Panc1 (cell line): ENCODE data around the gene PLEKHA7. TPM values are rescaled to one million over a fixed set of nuclear protein-coding genes. Genes with fewer than 3 reads are reported as not detected.
A peak's percentile ranks its signal among the peaks of the same experiment; 100 is the strongest.

Experiments
- ATAC-seq: fragments of 200-7000 bp; cut with Tn5 transposase; 2 replicates; pipeline ENCODE4 v1.9.1; 2020; ENCODE audit warnings: mild to moderate bottlenecking, moderate library complexity
- BruUV-seq: library from RNA; stranded (reverse); fragments of 400-500 nt; replicated peaks from 2 replicates; lab custom pipeline; 2021; lab: Mats Ljungman, UMichigan
- CTCF ChIA-PET: fragments of 300-600 bp; sonication (Branson Sonifier 250); formaldehyde crosslinking; loops from one replicate; lab custom pipeline; 2022; ENCODE audit warnings: antibody characterized with exemption; lab: Charles Lee
- POLR2A ChIA-PET: fragments of 300-600 bp; sonication (Branson Sonifier 250); formaldehyde crosslinking; loops from one replicate; lab custom pipeline; 2022; ENCODE audit warnings: antibody characterized with exemption; lab: Charles Lee
- DNase-seq: peaks from one replicate; pipeline ENCODE4 v3.0.0-alpha.2; 2010; ENCODE audit warnings: low read depth, low spot score
- H3K27ac ChIP-seq: 2 replicates; pipeline ENCODE4 v1.5.1; 2011; ENCODE audit warnings: mild to moderate bottlenecking, low read length, inconsistent platforms
- H3K27me3 ChIP-seq: fragments of 200-500 bp; sonication (Bioruptor generic); 2 replicates; pipeline ENCODE4 v1.6.0; 2014; ENCODE audit warnings: low read length, inconsistent platforms; ENCODE audit not compliant: control insufficient read depth, insufficient read depth
- H3K36me3 ChIP-seq: fragments of 200-500 bp; sonication (Bioruptor generic); 2 replicates; pipeline ENCODE4 v1.5.1; 2014; ENCODE audit warnings: inconsistent platforms, mild to moderate bottlenecking, low read length, moderate library complexity; ENCODE audit not compliant: control insufficient read depth, insufficient read depth
- H3K4me1 ChIP-seq: 2 replicates; pipeline ENCODE4 v1.5.1; 2011; ENCODE audit warnings: inconsistent platforms, mild to moderate bottlenecking, low read length, moderate library complexity; ENCODE audit not compliant: control insufficient read depth, insufficient read depth
- H3K4me3 ChIP-seq, 2 experiments: 2 replicates each; pipeline ENCODE4 v1.5.1; 2011 to 2012; ENCODE audit warnings: low read depth in 2 of 2, low read length in 2 of 2, mild to moderate bottlenecking in 2 of 2, inconsistent platforms in 1 of 2, moderate library complexity in 1 of 2
- H3K9me3 ChIP-seq: fragments of 200-500 bp; sonication (Bioruptor generic); 2 replicates; pipeline ENCODE4 v1.5.1; 2014; ENCODE audit warnings: low read depth, mild to moderate bottlenecking, inconsistent platforms, low read length, moderate library complexity; ENCODE audit not compliant: control insufficient read depth, insufficient read depth
- POLR2AphosphoS5 ChIP-seq: IDR thresholded peaks from 2 replicates; pipeline ENCODE4 v1.6.1; 2012; ENCODE audit warnings: mild to moderate bottlenecking, low read depth, low read length, moderate library complexity
- REST ChIP-seq, 2 experiments: IDR thresholded peaks; 2 replicates each; pipeline ENCODE4 v1.6.1; 2011 to 2012; ENCODE audit warnings: low read depth in 2 of 2, control low read depth in 1 of 2, low read length in 1 of 2, mild to moderate bottlenecking in 1 of 2, moderate library complexity in 1 of 2; ENCODE audit not compliant: insufficient read depth in 1 of 2
- SIN3A ChIP-seq: IDR thresholded peaks from 2 replicates; pipeline ENCODE4 v1.6.1; 2012; ENCODE audit warnings: low read depth, mild to moderate bottlenecking, low read length, moderate library complexity, borderline replicate concordance; ENCODE audit not compliant: insufficient read depth
- TCF7L2 ChIP-seq: IDR thresholded peaks from 2 replicates; pipeline ENCODE4 v1.6.1; 2011; ENCODE audit warnings: mild to moderate bottlenecking, low read depth, low read length, inconsistent platforms
- in situ Hi-C: cut with HindIII; loops from 2 replicates; pipeline ENCODE4 v1.10.0; 2016; ENCODE audit warnings: low sequenced_read_pairs, low pct_unique_long_range_greater_than_20kb
- intact Hi-C: fragments of 100-400 bp; cut with micrococcal nuclease; formaldehyde crosslinking; loops from one replicate; pipeline ENCODE4 v1.10.0; 2022; ENCODE audit not compliant: unreplicated experiment
- total RNA-seq: library from RNA; stranded (reverse); gene quantifications from one replicate; pipeline ENCODE4 v1.2.1, GENCODE V29; 2021; ENCODE audit not compliant: unreplicated experiment
- TF ChIP-seq, protein P1 (sequence below): fragments of 450-650 bp; IDR thresholded peaks from 2 replicates; pipeline ENCODE4 v1.5.1; 2017; ENCODE audit warnings: mild to moderate bottlenecking

PLEKHA7 gene
- total RNA-seq, 1 experiment from 2014 or later: 11.6 TPM

DNA sequence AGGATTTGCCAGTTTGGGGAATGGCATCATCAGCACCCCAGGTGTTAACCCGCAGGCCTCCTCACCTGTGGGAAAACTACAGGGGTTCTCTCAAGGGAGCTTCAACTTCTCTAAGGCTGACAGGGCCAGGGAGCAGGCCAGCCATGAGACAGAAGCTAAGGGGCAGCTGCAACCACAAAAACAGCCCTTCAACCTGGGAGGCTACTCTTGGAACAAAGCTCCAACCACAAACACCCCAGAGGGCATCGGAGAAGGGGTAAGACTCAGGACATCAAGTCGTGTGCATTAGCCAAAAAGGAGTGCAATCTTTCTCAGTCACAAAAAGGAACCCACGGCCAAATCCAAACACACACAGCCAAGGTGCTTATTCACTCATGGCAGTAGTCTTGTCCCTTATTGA is 103.0 kb downstream of the PLEKHA7 start:
- Histone ChIP-seq H3K27me3 (no peaks in the 10 kb centered on the region; the same call in none of the 2 replicates), H3K4me1 (no peaks in the 10 kb centered on the region), H3K9me3 (no peaks in the 10 kb centered on the region), H3K4me3 (no peak overlapping the region), H3K36me3 (no peaks in the 10 kb centered on the region), H3K27ac (no peak overlapping the region)
- intact Hi-C loops (no loop called here), in situ Hi-C loops (no loop called here)
- ATAC-seq (no peak), DNase-seq (no peak)
- no TSS peak for BruUV-seq
- CTCF ChIA-PET: no interaction called here
- POLR2A ChIA-PET: no interaction called here
- TF ChIP-seq POLR2AphosphoS5 (no peak), TCF7L2 (no peak), REST (IDR thresholded peaks at IDR 0.05; ENCODE audit: insufficient read depth in 1 of 2, low read depth in 2 of 2, low read length in 1 of 2) (no peak), SIN3A (no peak)
- TF ChIP-seq, protein P1, sequence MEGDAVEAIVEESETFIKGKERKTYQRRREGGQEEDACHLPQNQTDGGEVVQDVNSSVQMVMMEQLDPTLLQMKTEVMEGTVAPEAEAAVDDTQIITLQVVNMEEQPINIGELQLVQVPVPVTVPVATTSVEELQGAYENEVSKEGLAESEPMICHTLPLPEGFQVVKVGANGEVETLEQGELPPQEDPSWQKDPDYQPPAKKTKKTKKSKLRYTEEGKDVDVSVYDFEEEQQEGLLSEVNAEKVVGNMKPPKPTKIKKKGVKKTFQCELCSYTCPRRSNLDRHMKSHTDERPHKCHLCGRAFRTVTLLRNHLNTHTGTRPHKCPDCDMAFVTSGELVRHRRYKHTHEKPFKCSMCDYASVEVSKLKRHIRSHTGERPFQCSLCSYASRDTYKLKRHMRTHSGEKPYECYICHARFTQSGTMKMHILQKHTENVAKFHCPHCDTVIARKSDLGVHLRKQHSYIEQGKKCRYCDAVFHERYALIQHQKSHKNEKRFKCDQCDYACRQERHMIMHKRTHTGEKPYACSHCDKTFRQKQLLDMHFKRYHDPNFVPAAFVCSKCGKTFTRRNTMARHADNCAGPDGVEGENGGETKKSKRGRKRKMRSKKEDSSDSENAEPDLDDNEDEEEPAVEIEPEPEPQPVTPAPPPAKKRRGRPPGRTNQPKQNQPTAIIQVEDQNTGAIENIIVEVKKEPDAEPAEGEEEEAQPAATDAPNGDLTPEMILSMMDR: no peak

GRCh38 chr11:16909359-16910035 is 104.7 kb downstream of the PLEKHA7 start:
- in situ Hi-C loops (no loop called here), intact Hi-C loops (no loop called here)
- DNase-seq: no peak
- H3K36me3 ChIP-seq: no peaks in the 10 kb centered on the region
- H3K27ac ChIP-seq: no peak overlapping the region
- no peak for TF ChIP-seq POLR2AphosphoS5
- BruUV-seq: no TSS peak
- no peaks in the 10 kb centered on the region for H3K9me3 ChIP-seq
- ChIA-PET CTCF (no interaction called here), POLR2A (no interaction called here)
- no peaks in the 10 kb centered on the region for H3K4me1 ChIP-seq
- no peak overlapping the region for H3K4me3 ChIP-seq
- 0 out of 2 replicates have a peak, but pooled peaks have one; percentile 38 for ATAC-seq
- H3K27me3 ChIP-seq: no peaks in the 10 kb centered on the region; the same call in none of the 2 replicates

DNA sequence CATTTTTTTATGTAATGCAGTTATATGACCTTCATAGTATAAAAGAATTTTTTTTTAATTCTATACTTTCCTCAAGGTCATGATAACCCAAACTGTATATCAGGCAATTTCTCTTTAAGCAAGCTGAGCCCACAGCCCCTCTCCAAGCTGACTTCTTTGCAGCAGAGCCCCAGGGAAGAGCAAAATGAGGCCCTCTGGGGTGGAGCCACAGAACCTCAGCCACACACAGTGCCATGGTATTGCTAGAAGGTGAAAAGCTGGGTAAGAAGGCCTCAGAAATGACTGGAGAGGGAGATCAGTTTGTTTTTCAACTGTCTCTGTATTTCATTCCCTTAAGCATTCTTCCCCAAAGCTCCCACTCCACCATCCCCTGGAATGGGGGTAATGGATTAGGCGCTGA is 108.8 kb downstream of the PLEKHA7 start:
- ATAC-seq: no peak
- H3K4me1 ChIP-seq: no peaks in the 10 kb centered on the region; the same call in 1 of the 2 replicates
- in situ Hi-C loops (no loop called here), intact Hi-C loops (no loop called here)
- TF ChIP-seq POLR2AphosphoS5 (no peak), REST (IDR thresholded peaks at IDR 0.05; ENCODE audit: insufficient read depth in 1 of 2, low read depth in 2 of 2, low read length in 1 of 2) (no peak), TCF7L2 (no peak), SIN3A (no peak)
- TF ChIP-seq, protein P1: no peak
- BruUV-seq: no TSS peak
- no peaks in the 10 kb centered on the region for H3K27me3 ChIP-seq
- no peak for DNase-seq
- POLR2A ChIA-PET: no interaction called here
- H3K9me3 ChIP-seq: no peaks in the 10 kb centered on the region
- H3K27ac ChIP-seq: no peak overlapping the region
- H3K4me3 ChIP-seq: no peak overlapping the region
- CTCF ChIA-PET: no interaction called here
- no peaks in the 10 kb centered on the region for H3K36me3 ChIP-seq
